Stimulated activated CD8-positive, alpha-beta memory T cell treated with anti-CD3 and anti-CD28 coated beads, Interleukin-2, amount 100 ng/mL, for 48 hours (primary cell): ENCODE data around the gene RPL31.
A peak's percentile ranks its signal among the peaks of the same experiment; 100 is the strongest.
"Not testable (repeated sequence)": the region's sequence is repeated elsewhere in the genome, so short reads cannot be mapped to it uniquely, and the experiment has no call there.

Source experiments
- DNase-seq, 2 donors: peaks; one replicate each; pipeline ENCODE4 v3.0.0-alpha.2; 2020; ENCODE audit warnings: low read depth in 2 of 2

RPL31 gene

DNA sequence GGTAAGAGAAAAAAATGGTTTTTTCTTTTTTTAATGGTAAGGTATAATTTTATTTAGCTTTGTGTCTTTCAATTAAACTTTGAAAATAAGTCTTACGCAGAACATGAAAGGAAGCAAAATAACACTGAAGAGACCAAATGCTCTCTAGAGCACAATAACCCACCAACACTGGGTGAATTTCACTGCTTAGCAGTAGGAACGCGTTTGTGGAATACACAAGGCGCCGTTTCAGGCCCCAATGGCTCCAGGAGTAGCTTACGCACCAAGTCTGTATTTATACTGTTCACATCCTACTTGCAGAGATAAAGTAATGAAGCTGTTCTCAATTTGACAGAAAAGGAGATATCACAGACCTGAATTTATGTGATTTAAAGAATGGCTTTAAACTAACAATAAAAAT is 23.5 kb downstream of the RPL31 start:
- DNase-seq, result no peak

GRCh38 chr2:101026253-101026701 is 24.2 kb downstream of the RPL31 start:
- DNase-seq, result no peak

- DNase-seq, result no peak
Observed at GRCh38 chr2:101026923-101027469, 24.9 kb downstream of the RPL31 start.

DNA sequence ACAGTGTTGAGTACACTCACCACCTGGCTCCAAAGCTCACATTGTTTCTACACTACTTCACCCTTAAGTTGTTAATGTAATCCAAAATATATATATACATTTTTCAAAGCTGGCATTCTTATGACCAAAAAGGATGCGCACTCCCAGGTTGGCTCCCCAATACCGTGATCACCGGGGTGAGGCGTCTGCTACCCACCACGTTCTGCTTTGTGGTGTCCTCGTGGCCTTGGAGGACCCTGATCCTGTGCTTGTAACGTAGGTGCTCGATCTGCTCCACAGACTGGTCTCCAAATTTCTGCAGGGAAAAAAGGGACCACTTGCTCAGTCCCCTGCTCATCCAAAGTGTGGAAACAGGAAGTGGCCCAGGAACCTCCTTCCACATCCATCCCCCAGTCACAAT is 25.8 kb downstream of the RPL31 start:
- no peak for DNase-seq

DNA sequence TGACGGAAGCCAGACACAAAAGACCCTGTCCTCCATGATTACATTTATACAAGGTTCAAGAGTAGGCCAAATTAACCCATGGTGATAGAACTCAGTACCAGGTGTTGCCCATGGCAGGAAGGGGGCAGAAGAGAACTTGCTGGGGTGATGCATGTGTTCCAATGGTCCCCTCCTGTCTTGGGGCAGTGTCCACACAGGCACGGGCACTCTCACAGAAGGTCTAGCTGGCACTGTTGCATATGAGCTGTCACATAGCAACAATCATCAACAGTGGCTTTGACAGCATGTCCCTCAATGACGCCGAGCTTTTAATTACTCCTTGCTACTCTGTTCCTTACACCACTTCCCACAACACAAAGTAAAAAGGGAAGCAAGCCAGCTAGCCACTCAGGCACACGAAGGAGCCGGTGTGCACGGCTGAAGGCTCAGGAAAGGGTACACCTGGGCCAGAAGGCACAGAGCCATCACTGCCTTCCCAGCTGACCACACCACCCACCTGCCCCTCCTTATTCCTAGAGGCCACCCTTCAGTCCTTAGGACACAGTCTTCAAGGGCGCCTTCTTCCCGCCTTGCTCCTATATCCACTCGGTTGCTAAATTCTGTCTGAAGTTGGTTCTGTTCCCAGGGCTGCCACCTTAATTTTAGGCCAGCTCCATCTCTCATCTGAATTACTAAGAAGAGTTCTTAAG is 28.9 kb downstream of the RPL31 start:
- DNase-seq, result no peak

DNA sequence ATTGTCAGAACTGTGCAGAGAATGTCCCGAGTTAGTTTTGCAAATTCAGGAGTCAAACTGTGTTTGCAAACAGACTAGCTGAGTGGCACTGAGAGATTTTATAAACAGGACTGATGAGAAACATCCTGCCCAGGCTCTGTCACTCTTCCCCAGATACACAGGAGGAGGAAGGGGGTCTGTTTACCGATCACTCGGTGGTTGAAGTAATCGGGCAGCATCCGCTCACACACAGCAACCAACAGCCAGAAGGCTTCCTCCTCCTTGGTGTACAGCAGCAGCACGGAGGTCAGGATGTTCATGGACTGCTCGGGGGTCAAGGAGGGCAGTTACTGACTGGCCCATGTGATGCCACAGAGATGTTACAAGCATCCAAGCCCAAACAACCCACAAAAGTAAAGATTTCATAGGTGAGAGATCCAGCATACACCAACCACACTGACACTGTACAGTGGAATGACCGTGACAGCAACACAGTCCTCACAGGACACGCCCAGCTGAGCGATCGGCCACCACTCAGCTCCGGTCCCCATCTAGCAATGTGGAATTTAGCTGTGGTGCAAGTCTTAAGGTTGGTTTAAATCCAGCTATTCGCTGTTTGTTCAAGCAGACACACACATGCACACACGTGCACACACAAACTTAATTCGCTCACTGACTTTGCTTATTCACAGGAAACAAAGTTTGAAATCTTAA is 30.1 kb downstream of the RPL31 start:
- no peak for DNase-seq

- DNase-seq, result no peak
Observed at GRCh38 chr2:101036562-101036961, 34.5 kb downstream of the RPL31 start.

DNA sequence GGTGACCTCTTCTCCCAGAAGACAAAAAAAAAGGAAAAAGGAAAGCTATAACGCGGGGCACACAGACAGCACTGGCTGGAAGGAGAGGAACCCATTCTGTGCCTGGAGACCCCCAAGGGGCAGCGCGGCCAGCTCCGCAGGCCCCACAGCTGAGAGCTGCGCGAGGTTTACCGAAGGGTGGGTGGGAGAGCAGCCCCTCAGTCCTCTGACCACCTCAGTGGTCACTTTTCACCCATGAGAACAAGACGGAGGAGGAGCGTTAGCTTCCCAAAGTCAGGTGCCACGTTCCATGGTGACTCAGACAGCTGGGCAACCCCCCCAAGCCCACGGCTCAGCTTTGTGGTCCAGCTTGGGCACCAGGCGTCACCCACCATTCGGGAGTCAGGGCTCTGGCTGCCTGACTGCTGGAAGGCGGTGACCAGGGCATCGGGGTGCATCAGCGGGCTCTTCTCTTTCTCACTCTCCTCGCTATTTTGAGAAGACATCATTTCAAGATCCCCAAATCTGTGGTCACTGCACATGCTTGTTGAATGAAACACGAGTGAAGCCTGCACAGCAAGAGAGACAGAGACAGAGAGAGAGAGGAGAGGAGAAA is 35.2 kb downstream of the RPL31 start:
- no peak for DNase-seq

GRCh38 chr2:101038455-101039255 is 36.6 kb downstream of the RPL31 start:
- DNase-seq, result peak in 1 of 2 donors; percentile 13

GRCh38 chr2:101040072-101040471 is 38.0 kb downstream of the RPL31 start:
- no peak for DNase-seq

GRCh38 chr2:101040761-101041160 is 38.7 kb downstream of the RPL31 start:
- DNase-seq, result no peak

DNA sequence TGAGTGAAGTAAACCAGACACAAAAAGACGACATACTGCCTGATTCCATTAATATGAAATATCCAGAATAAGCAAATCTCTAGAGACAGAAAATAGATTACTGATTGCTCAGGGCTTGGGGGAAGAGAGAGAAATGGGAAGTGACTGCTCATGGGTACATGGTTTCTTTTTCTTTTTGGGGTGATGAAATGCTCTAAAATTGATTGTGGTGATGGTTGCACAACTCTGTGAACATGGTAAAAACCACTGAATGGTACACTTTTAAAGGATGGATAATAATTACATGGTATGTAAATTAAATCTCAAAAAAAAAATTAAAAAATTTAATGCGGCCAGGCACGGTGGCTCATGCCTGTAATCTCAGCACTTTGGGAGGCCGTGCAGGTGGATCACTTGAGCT is 39.3 kb downstream of the RPL31 start:
- no peak for DNase-seq

DNA sequence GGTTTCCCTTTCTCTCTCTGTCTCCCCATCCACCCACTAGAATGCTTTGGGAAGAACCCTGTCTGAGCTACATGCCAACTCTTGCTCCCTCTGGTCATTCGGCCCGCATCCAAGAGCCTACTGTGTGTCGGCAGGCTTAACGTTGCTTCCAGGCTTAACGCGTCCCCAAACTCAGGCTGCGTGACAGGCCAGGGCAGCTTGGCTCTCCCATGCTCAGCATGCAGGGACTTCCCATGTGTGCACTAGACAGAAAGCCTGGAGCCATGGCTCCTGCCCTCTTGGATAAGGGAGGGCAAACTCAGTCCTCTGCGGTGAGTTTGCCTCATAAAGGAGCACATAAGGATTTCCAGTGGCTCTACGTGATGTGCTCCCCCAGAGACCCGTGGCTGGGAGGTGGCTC is 43.2 kb downstream of the RPL31 start:
- no peak for DNase-seq

DNA sequence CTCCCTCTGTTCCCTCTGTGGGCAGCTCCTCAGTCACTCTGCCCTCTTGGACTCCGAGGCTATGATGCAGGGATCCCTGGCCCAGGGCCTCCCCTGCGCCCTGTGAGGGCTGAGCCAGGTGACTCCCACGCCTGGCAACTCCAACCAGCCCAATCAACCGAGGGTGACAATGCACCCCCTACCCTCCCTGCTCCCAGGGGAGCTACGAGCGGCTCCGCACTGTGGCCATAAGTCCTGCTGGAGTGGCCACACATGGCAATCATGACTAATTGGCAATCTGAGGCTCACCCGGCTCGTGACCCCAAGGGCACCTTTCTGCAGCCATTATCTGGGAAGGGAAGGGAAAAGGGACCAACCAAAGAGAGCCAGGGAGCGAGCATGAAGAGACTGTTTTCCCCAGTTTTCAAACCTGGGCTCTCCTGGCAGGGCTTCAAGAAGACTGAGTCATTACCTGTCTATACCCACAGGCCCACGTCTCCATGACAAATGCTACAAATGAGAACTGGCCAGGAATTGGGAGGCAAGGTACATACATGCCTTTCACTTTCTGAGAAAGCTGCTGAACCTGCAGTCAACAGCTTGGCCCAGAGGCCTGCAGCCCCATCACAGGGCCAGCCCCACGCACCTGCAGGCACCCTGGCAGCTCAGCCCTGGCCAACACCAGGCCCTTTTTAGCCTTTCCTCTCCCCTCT is 45.1 kb downstream of the RPL31 start:
- DNase-seq, result no peak

DNA sequence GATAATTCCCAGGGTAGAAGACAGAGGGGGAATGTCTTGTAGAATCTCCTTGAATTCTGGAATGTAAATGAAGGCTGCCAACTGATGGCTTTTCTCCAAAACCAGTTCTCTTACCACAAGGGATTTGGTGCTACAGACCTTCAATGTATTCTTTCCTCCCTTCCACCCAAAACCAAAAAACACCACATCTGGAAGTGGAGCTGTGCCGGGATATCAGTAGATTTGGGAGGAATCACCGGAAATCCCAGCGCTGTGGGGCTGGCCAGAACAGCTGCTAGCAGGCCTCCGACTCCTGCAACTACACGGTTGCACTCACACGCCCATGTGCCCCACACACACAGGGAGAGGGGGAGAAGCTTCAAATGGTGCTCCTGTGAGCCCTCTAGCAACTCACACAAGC is 45.7 kb downstream of the RPL31 start:
- no peak for DNase-seq

GRCh38 chr2:101048756-101049155 is 46.7 kb downstream of the RPL31 start:
- DNase-seq, result no peak

- not testable (repeated sequence) for DNase-seq
Observed at GRCh38 chr2:101050886-101051285, 48.8 kb downstream of the RPL31 start.

GRCh38 chr2:101052147-101052546 is 50.1 kb downstream of the RPL31 start:
- DNase-seq, result no peak

- no peak for DNase-seq
Observed at GRCh38 chr2:101053117-101053516, 51.0 kb downstream of the RPL31 start.
